HG03159 (cell line): ENCODE results near the gene ATP11A.

ENCODE experiments used
- ATAC-seq: cut with Tn5 transposase; IDR thresholded peaks from one replicate; pipeline ENCODE4 v1.9.1; 2021; ENCODE audit warnings: mild to moderate bottlenecking, moderate library complexity; ENCODE audit not compliant: unreplicated experiment

ATP11A gene

DNA sequence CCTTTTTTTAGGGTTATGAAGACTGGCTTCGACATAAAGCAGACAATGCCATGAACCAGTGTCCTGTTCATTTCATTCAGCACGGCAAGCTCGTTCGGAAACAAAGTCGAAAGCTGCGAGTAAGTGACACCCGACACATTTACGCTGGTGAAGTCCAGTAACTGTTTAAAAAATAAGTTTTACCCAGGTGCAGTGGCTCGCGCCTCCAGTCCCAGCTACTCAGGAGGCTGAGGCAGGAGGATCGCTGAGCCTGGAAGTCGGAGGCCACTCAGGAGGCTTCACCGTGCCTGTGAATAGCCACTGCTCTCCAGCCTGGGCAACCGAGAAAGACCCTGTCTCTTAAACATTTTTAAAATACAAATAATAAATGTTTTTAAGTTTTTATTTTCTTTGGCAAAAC lies 120.8 kb downstream of the ATP11A start:
- no peak for ATAC-seq

DNA sequence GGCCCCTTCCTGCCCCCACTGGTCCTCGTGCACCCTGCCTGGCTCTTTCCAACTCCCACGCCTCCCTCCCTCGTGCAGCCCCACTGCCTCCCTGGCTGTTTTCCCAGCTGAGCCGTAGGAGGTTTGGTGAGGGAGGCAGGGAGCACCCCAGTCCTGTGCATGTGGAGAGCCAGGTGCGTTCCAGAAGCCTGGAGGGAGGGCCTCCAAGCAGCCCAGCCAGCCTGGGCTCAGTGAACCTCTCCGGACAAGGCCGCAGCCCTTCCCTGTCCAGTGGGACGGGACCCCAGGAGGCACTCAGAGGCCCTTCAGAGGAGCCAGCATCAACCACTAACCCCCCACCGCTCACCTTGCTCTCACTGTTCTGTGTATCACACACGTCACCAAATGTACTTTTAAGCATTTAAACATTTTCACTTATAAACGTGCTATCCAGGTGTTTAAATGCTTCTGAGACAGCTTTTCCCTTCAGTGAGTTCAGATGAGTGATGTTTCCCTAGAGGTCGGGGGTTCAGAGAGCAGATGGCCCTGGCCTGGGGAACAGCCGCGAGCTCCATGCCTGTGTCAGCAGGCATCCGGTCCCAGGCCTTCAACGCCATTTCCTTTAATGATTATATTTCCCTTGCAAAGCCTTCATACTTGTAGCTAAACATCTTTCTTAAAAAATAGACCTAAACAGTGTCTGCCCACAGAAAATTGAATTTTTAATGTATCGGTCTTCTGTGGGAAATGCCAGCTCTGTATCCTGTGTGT lies 122.6 kb downstream of the ATP11A start:
- ATAC-seq = no peak

GRCh38 chr13:112813552-112813951 lies 123.7 kb downstream of the ATP11A start:
- ATAC-seq = no peak

GRCh38 chr13:112814905-112815585 lies 125.2 kb downstream of the ATP11A start:
- no peak for ATAC-seq

- no peak for ATAC-seq
Measured at GRCh38 chr13:112815871-112816270, 126.0 kb downstream of the ATP11A start.

- ATAC-seq = no peak
Measured at GRCh38 chr13:112818040-112818697, 128.3 kb downstream of the ATP11A start.

DNA sequence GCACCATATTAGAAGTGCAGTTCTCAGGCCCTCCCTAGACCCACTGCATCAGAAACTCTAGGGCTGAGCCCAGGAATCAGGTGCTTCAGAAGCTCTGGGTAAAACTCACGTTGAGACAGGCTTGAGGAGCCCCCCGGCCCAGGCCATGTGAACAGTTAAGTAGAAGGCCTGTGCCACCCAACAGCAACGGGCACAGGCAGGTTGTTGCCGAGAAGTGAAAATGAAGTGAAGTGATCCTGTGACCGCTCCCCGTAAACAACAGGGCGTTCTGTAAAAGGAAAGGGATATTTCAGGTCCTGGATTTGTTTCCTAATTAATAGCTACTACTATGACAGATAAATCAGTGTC lies 128.8 kb downstream of the ATP11A start:
- ATAC-seq = no peak

- no peak for ATAC-seq
Measured at GRCh38 chr13:112819111-112819510, 129.3 kb downstream of the ATP11A start.

GRCh38 chr13:112819816-112820215 lies 130.0 kb downstream of the ATP11A start:
- no peak for ATAC-seq

DNA sequence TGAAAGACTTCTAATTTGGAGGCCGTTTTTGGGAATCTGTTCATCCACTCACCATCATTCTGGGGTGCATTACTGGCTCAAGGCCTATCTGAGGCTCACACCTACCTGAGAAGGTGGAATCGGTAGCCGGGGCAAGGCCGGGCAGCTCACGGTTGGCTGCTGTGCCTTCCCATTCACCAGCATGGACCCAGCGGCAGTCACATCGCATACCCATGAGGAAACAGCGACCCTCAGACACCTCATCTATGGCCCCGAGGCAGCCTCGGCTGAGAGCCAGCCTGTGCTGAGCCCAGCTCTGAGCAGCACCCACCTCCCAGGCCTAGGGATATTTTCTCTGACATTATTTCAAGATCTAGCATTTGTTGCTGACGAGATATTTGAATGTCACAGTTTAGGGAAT lies 130.5 kb downstream of the ATP11A start:
- ATAC-seq = no peak

DNA sequence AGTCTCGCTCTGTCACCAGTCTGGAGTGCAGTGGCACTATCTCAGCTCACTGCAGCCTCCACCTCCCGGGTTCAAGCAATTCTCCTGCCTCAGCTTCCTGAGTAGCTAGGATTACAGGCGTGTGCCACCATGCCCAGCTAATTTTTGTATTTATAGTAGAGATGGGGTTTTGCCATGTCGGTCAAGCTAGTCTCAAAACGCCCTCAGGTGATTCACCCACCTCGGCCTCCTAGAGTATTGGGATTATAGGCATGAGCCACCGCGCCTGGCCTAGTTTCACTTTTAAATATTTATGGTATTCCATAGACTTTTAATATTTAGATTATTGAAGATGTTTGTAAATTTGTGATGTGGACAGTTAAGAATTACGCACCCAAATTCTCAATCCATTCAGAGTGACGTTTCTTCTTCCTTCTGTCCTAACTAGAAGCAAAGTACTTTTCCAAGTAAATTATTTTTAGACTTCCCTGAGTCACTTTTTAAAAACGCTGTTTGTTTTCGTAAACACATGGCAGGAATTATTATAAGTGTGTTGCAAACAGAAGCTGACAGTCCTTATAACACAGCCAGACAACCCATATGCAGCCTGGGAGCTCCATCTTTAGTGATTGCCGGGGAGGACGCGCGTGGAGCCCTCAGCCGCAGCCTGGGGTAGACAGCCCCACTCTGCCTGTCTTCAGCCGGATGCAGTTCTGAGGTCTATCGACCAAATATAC lies 131.7 kb downstream of the ATP11A start:
- no peak for ATAC-seq

DNA sequence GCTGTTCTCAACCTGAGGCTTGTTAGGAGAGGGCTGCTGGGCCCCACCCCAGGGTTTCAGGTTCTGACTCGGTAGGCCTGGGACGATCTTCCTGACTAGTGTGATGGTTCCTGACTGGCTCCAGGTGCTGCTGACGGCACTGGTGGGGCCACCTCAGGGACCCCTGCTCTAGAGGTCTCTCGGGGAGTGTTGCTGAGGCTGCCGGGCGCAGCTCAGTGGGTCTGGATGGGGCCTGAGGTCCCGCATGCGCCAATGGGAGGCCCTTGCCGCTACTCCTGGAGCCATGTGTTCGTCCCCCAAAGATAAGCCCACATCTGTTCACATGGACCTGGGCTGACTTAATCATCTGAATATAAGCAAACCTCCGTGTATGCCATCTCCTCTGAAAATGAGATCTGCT lies 133.0 kb downstream of the ATP11A start:
- no peak for ATAC-seq

DNA sequence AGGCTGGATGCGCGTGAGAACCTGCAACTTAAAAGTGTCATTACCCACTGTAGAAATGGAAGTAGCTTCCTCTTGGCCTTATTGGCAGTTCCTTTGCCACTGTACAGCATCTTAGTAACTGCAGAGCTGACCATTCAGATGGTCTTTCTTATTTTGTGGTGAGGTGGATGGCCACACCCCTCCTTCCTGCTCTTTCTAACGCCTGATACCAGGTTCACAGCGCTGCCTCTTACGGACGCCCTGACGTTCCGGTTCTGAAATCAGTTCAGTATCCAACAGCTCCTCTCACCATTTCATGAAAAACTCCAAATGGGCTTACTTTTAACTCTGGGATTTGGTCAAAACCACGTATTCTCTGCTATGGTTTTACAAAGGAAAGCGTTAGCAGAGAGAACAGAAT lies 134.6 kb downstream of the ATP11A start:
- ATAC-seq = no peak

GRCh38 chr13:112825071-112825470 lies 135.2 kb downstream of the ATP11A start:
- no peak for ATAC-seq

DNA sequence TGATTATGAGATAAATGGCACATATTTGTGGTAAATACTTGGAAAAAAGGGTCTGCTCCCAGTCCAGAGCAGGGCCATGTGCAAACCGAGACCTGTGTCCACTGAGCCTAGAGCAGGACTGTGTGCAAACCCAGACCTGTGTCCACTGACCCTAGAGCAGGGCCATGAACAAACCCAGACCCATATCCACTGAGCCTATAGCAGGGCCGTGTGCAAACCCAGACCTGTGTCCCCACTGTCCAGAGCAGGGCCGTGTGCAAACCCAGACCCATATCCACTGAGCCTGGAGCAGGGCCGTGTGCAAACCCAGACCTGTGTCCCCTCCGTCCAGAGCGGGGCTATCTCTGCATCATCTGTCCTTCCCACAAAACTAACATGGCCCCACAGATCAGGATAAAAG lies 136.0 kb downstream of the ATP11A start:
- no peak for ATAC-seq

GRCh38 chr13:112826565-112826964 lies 136.7 kb downstream of the ATP11A start:
- ATAC-seq = no peak

DNA sequence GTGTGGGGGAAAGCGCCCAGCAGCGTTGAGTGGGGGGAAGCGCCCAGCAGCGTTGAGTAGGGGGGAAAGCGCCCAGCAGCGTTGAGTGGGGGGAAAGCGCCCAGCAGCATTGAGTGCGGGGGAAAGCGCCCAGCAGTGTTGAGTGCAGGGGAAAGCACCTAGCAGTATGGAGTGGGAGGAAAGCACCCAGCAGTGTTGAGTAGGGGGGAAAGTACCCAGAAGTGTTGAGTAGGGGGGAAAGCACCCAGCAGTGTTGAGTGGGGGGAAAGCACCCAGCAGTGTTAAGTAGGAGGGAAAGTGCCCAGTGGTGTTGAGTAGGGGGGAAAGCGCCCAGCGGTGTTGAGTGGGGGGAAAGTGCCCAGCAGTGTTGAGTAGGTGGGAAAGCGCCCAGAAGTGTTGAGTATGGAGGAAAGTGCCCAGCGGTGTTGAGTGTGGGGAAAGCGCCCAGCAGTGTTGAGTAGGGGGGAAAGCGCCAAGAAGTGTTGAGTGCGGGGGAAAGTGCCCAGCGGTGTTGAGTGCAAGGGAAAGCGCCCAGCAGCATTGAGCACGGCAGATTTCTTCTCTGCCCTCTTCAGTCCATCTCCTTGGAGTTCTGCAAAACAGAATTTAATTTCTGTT lies 138.4 kb downstream of the ATP11A start:
- no peak for ATAC-seq

- no peak for ATAC-seq
Measured at GRCh38 chr13:112828756-112829155, 138.9 kb downstream of the ATP11A start.

- no peak for ATAC-seq
Measured at GRCh38 chr13:112831196-112831595, 141.4 kb downstream of the ATP11A start.

GRCh38 chr13:112831801-112832200 lies 142.0 kb downstream of the ATP11A start:
- no peak for ATAC-seq

GRCh38 chr13:112832811-112833210 lies 143.0 kb downstream of the ATP11A start:
- no peak for ATAC-seq
